Mesodermal cell (in vitro differentiated cells): Measurements from ENCODE around the gene IP6K2.
A peak's percentile ranks its signal among the peaks of the same experiment; 100 is the strongest.

ENCODE experiments used
- H3K27ac ChIP-seq: 2 replicates; pipeline ENCODE4 v1.7.0; 2013; ENCODE audit warnings: mild to moderate bottlenecking, low read depth, low read length, moderate library complexity; ENCODE audit not compliant: severe bottlenecking
- H3K36me3 ChIP-seq: 2 replicates; pipeline ENCODE4 v1.7.1; 2013; ENCODE audit warnings: mild to moderate bottlenecking, low read length, moderate library complexity; ENCODE audit not compliant: control insufficient read depth, insufficient read depth
- H3K4me1 ChIP-seq: one replicate; pipeline ENCODE4 v1.7.1; 2013; ENCODE audit warnings: mild to moderate bottlenecking, low read length; ENCODE audit not compliant: insufficient read depth, control insufficient read depth, poor library complexity, severe bottlenecking
- H3K4me3 ChIP-seq: 2 replicates; pipeline ENCODE4 v1.7.0; 2013; ENCODE audit warnings: low read length, control low read depth, mild to moderate bottlenecking; ENCODE audit not compliant: insufficient read depth, poor library complexity, severe bottlenecking; ENCODE audit errors: extremely low read depth
- H3K9me3 ChIP-seq: 2 replicates; pipeline ENCODE4 v1.7.1; 2013; ENCODE audit warnings: mild to moderate bottlenecking, low read length, moderate library complexity; ENCODE audit not compliant: control insufficient read depth
- WGBS, 2 experiments: methylation state at CpG; one replicate each; pipeline ENCODE4 v1.1.5; 2013; ENCODE audit warnings: missing lambda C conversion rate in 2 of 2; ENCODE audit not compliant: insufficient coverage in 2 of 2; 5-methylcytosine and 5-hydroxymethylcytosine counted together

Gene IP6K2

DNA sequence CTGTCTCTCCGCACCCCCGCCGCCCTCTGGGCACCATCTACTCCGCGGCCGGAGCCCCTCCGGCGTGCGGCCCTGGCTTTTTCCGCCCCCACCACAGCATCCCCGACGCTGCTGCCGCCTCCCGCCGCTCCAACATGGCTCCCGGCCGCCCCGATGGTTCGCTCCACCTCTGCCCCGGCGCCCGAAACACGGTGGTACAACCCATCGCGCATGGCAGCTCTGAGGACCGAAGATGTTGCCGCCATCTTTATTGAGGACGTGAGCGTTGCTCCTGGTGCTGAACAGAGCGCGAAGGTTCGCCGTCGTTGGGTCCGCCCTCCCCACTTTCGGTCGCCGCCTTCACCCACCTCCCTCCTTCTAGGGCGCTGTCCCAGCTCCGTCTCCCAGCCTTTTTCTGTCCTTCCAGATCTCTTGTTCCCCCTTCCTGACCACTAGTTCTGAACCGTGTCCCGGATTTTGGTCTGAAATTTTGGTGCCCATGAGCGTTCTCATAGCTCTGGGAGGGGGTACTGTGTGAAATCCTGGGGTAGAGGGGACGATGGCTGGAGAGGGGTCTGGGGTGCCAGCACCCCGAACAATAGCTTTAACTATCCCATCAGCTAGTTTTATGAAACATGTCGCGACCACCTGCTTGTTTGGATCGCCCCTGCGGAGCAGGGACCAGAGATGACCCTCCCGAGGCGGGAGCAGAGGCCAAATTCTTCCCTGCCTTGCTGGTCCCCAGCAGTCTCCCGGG lies 54.1 kb downstream of the IP6K2 start, which contains the start of gene CELSR3:
Gene CELSR3, minus strand, starts transcription at position 134 of the 736 bp plus-strand sequence. CDS start 252 bp downstream, outside the sequence.
- Histone ChIP-seq H3K4me3 (peak within 1 kb of the TSS; percentile 64), H3K36me3 (peaks cover 36% of the 10 kb centered on the region)

DNA sequence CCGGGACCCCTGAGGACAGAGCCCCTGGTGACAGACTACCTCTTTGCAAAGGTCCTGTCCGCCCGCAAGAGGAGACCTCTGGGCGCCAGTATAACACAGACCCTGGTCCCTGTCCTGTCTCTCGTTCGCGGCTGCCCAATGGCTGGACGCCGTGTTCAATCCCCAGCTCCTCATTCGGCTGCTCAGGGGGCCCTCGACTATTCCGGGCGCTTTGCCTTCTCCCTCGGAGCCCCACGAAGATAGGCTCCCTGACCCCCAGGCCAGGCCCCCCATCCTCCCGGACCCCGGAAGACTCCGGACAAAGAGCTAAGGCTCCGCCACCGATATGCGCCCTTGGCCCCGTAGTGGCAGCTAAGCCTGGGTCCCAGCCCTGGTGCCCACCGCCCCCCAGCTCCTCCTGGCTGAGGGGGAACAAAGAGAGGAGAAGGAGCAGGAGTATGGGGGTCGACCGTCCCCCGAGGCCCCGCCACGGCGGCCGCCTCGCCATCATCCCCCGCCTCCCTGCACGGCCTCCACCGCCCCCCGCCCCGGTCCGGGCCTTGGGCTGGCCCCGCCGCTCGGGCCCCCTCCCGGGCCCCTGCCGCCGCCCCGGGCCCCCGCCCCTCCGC lies 54.8 kb downstream of the IP6K2 start:
- peak overlapping the region; percentile 59 for H3K27ac ChIP-seq
- WGBS, 2 experiments = 3% methylated on average over 21 to 25 of the region's 46 CpGs

More for the DNA sequence above, 54.1 kb downstream of the IP6K2 start, which contains the start of gene CELSR3:
- Histone ChIP-seq H3K4me1 (peaks cover 6% of the 10 kb centered on the region), H3K9me3 (no peaks in the 10 kb centered on the region), H3K27ac (peak within 1 kb of the TSS; percentile 99)
- WGBS, 2 experiments = 0% methylated on average over 43 of the region's 52 CpGs

DNA sequence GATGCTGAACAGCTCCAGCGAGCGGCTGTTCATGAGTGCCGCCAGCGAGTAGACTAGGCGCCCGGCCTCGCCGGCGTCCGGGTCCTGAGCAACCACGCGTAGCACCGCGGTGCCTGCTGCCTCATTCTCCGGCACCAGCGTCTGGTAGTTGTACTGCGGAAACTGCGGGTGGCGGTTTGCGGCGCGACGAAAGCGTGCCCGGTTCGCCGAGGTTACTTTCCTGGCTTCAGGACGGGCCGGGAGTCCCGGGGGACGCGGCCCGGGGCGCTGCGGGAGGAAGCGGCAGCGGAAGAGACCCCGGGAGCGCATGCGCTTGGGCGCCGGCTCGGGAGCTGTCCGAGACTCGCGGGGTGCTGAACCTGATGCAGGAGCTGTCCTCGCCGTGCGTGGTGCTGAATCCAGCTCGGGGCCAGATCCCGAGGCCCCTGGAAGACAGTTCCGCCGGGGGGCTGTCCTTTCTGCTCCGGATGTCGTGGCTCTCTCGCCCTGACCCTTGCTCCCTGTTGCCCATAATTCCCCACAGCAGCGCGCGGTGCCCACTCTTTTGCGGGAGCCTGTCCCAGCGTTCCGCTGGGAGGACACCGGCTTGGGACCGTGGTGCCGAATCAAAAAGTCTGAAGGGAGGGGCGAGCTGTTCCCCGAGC lies 55.4 kb downstream of the IP6K2 start:
- 9 to 12% methylated on average over 53 to 67 of the region's 67 CpGs for WGBS, 2 experiments
- H3K27ac ChIP-seq = no peak overlapping the region
- peaks cover 46% of the 10 kb centered on the region for H3K36me3 ChIP-seq
- peak overlapping the region; percentile 64 for H3K4me3 ChIP-seq
- no peaks in the 10 kb centered on the region for H3K9me3 ChIP-seq
- peaks cover 6% of the 10 kb centered on the region for H3K4me1 ChIP-seq

More for the DNA sequence above, 54.8 kb downstream of the IP6K2 start:
- H3K4me3 ChIP-seq = peak overlapping the region; percentile 64
- H3K36me3 ChIP-seq = peaks cover 42% of the 10 kb centered on the region
- H3K9me3 ChIP-seq = no peaks in the 10 kb centered on the region
- peaks cover 6% of the 10 kb centered on the region for H3K4me1 ChIP-seq

DNA sequence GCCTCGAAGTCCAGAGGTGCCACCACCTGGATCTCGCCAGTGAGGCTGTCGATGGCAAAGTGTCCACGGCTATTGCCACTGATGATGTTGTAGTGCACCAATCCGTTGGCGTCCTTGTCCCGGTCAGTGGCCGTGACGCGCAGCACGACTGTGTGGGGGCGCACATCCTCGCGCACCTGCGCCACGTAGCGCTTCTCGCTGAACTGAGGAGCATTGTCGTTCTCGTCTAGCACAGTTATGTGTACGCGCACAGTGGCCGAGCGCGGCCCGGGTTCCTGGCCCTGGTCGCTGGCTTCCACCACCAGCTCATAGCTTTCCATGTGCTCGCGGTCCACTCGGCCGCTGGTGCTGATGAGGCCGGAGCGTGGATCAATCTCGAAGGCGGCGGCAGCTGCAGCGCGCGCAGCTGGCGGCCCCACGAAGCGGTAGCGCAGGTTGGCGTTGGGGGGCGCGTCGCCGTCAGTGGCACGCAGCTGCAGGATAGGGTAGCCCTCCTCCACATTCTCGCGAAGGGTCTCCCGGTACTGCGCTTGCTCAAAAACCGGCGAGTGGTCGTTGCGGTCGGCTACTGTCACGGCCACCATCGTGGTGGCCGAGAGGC lies 56.1 kb downstream of the IP6K2 start:
- peaks cover 9% of the 10 kb centered on the region for H3K4me1 ChIP-seq
- peaks cover 46% of the 10 kb centered on the region for H3K36me3 ChIP-seq
- peak overlapping the region; percentile 64 for H3K4me3 ChIP-seq
- no peaks in the 10 kb centered on the region for H3K9me3 ChIP-seq
- H3K27ac ChIP-seq = no peak overlapping the region
- WGBS, 2 experiments = 95 to 97% methylated on average over 61 of the region's 61 CpGs

DNA sequence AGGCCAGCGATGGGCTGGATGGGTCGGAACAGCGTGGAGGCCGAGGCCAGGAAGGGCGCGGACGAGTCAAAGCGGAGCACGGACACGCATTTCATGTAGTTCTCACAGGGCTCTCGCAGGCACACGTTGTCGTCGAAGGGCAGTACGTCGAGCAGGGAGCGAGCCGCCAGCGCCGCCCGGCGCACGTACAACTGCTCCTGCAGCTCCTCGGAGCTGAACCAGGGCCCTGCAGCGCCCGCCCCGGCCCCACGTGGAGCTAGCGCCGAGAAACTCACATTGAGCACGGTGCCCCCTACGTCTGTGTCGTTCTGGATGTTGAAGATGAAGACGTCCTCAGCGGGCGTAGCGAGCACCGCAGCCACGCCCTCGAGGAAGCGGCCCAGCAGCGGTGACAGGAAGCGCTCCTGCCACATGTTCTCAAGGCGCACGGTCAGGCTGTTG lies 60.2 kb downstream of the IP6K2 start:
- Histone ChIP-seq H3K27ac (no peak overlapping the region), H3K4me1 (peaks cover 4% of the 10 kb centered on the region), H3K36me3 (peaks cover 70% of the 10 kb centered on the region), H3K4me3 (no peak overlapping the region), H3K9me3 (no peaks in the 10 kb centered on the region)
- 94 to 97% methylated on average over 45 of the region's 45 CpGs for WGBS, 2 experiments

DNA sequence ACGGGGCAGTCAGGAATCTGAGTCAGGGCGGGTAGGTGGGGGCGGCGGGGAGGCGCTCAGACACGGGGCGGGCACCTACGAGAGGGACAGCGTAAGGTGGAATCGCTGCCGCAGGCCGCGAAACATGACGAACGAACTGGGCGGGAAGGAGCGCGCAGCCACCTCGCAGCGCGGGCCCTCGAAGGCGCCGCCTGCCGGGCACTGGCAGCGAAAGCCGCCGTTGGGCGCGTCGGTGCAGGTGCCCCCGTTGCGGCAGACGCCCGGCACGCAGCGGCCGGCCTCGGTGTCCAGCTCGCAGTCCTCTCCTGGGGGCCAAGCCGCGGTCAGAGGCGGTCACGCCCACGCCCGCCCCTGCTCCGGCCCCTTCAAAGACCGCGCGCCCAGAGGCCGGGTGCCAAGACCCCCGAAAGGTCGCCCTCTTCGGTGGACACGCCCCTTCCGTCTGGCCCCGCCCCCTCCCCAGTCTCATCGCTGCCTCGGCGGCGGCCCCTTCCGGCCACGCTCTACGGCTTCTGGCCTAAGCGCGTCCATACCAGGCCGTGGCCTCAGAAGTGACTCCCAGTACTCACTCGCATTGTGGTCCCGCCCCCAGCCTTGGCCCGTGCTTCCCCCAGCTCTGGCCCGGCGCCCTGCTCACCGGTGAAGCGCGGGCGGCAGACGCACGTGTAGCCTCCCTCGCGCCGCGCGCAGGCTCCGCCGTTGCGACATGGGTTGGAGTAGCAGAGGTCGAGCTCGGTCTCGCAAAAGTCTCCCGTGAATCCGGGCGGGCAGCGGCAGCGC lies 60.8 kb downstream of the IP6K2 start:
- Histone ChIP-seq H3K4me3 (peak overlapping the region; percentile 28), H3K9me3 (no peaks in the 10 kb centered on the region), H3K36me3 (peaks cover 69% of the 10 kb centered on the region), H3K4me1 (peaks cover 4% of the 10 kb centered on the region), H3K27ac (no peak overlapping the region)
- 30% methylated on average over 84 to 93 of the region's 94 CpGs for WGBS, 2 experiments

DNA sequence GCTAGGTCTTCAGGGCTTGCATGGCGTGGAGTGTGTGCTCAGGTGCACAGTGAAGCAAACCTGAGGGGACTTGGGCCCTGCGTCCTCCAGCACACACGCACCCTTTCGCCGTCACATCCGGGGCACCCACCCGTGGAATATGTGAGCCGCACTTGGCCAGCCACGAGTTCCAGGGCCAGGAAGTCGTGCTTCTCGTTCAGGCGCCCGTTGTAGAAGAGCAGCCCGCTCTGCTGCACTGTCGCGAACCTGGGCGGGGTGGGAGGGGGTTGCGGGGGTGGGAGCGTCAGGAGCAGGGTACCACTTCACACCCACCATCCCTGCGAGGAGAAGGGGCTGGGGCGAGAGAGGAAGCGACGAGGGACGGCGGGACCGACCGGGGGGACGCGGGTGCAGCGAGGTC lies 61.4 kb downstream of the IP6K2 start:
- H3K4me1 ChIP-seq = peaks cover 4% of the 10 kb centered on the region
- no peak overlapping the region for H3K27ac ChIP-seq
- no peaks in the 10 kb centered on the region for H3K9me3 ChIP-seq
- WGBS, 2 experiments = 64 to 76% methylated on average over 10 to 22 of the region's 30 CpGs
- no peak overlapping the region for H3K4me3 ChIP-seq
- H3K36me3 ChIP-seq = peaks cover 62% of the 10 kb centered on the region

DNA sequence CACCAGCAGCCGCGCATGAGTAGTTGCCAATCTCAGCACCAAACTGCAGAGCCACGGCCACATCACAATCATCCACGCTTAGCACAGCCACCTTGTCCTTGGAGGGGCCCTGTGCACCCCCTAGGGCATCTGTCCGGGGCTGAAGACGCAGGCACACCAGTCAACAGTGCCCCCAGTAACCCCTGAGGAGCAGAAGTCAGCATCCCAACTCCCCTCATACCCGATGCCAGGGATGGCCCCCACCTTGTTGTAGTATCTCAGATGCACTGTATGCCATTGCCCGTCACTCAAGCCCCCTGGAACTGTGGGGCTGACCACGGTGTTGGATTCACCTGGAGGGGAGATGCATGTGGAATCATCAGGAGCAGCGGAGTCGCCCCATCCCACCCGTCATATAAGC lies 62.0 kb downstream of the IP6K2 start:
- Histone ChIP-seq H3K9me3 (no peaks in the 10 kb centered on the region), H3K27ac (no peak overlapping the region), H3K4me1 (peaks cover 4% of the 10 kb centered on the region), H3K36me3 (peaks cover 57% of the 10 kb centered on the region), H3K4me3 (no peak overlapping the region)
- 95 to 100% methylated on average over 7 to 9 of the region's 12 CpGs for WGBS, 2 experiments

DNA sequence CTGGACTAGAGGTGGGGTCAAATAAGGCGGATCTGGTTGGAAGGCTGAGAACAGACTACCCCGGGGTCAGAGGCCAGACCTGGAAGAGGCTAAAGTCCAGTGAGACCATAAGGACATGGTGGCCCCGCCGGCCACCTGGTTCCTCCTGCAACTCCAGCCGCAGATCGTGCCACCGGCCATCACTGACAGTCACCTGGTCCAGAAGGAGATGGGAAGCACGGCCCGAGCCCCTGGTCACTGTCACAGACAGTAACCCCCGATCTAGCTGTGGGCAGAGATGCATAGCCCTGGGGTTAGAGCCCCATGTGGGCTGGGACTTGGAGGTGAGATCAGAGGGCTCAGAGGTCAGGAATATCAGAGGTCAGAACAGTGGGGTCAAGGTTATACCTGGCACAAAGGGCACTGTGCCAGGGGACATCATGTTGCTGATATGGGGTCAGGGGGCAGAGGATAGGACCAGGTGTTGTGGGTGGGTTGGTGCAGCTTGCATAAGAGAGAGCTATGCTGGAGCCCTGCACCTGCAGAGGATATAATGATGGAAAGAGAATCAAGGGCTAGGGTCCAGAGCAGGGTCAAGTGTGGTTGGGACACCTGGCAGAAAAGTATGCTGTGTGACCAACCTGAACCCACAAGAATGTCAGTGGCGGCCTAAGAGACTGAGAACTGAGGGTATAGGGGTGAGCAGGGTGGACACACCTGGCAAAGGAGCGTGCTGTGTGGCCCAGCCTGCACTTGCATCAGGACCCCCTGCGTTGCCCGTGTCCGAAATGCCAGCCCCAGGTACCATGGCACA lies 63.9 kb downstream of the IP6K2 start:
- H3K9me3 ChIP-seq = no peaks in the 10 kb centered on the region
- WGBS, 2 experiments = 96 to 98% methylated on average over 12 to 15 of the region's 15 CpGs
- peaks cover 4% of the 10 kb centered on the region for H3K4me1 ChIP-seq
- H3K27ac ChIP-seq = no peak overlapping the region
- peaks cover 43% of the 10 kb centered on the region for H3K36me3 ChIP-seq
- H3K4me3 ChIP-seq = no peak overlapping the region
